T-helper 1 cell (primary cell): ENCODE data around the gene KRTAP5-2.

Source experiments
- DNase-seq, 5 donors: peaks; one replicate each; pipeline ENCODE4 v3.0.0-alpha.2; 2012 to 2020

The KRTAP5-2 gene

DNA sequence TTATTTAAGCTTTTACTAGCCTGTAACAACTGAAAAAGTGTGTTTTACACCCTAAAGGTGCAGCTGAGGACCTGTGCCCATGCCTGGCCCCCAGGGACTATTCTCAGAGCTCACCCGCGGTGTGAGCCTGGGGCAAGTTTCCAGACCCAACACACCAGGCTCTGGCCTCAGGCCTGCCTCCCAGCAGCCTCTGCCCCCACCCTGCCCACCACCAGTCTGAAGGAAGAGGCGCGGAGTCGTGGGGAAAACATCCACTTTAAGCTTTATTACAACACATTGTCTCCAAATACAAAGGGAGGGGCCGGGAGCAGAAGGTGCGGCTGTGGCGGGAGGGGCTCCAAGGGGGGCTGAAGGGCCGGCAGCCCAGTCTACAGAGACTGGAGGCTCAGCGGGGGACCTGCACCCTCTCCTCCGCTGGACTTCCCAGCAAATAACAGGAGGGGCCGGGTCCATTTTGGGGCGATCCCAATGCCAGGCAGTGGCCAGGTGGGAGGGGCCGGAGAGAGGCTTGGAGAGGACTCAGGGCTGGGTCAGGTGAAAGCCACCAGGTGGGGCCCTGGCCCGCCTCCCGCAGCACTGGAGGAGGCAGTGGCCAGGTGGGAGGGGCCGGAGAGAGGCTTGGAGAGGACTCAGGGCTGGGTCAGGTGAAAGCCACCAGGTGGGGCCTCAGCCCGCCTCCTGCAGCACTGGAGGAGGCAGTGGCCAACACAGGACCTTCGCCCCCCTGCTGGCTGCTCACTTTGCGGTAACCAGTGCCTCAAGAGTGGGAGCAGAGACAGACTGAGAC, 44.1 kb downstream of the KRTAP5-2 start:
- no peak for DNase-seq

- no peak for DNase-seq
Observed at GRCh38 chr11:1549338-1550330, 48.5 kb downstream of the KRTAP5-2 start.

DNA sequence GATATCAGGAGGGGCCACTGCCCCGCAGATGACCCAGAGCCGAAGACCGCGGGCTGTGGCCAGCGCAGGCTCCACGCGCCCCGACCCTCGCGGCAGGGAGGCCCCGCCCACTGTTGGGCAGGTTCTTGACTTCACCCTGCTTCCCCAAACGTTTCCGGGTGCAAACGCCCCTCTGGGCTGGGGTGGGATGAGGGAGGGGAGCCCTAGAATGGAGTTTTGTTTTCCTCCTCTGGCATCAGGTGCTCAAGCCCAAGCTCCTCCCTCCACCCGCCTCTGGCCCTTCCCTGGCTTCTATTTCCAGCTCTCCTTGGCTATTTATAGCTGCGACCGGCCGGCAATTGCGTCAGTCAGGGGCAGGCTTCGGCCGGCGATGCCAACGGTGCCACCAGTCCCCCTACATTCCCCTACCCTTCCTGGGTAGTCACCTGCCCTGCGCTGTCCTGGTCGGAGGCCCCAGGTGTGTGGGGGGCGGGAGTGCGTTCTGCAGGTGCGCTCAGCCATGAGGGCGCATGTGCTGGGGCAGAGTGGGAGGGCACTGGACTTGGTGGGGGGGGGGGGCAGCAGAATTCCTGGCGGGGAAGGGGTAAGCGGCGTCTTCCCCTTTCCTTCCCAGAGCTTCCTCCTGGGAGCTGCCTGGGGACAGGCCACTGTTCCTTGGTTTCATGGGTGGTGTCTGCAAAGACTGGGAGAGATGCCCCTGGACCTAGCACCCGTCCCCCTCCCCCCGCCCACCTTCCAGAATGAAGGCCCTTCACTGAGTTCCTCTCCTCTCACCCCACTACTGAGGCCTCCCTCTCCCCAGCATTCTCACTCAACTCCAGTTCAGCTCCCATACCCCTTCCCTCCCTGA, 49.6 kb downstream of the KRTAP5-2 start:
- no peak for DNase-seq

- no peak for DNase-seq
Observed at GRCh38 chr11:1547467-1548098, 50.5 kb downstream of the KRTAP5-2 start.
